Coronary artery (tissue), 2 donors: ENCODE results near the gene KPTN.

Experiments
- DNase-seq: peaks from one replicate; pipeline ENCODE4 v3.0.0-alpha.2; 2017; ENCODE audit warnings: low spot score
- H3K27ac ChIP-seq, 2 donors: fragments of 200-600 bp; sonication (generic); one replicate each; pipeline ENCODE4 v1.5.1; 2016 to 2019
- H3K4me3 ChIP-seq: fragments of 200-600 bp; sonication (generic); 2 replicates; pipeline ENCODE4 v1.5.1; 2016; ENCODE audit warnings: mild to moderate bottlenecking, moderate library complexity
- CTCF ChIP-seq: fragments of 200-600 bp; sonication (generic); IDR thresholded peaks from one replicate; pipeline ENCODE4 v1.5.1; 2019; ENCODE audit warnings: antibody characterized with exemption

Gene KPTN

GRCh38 chr19:47492137-47492533, 8.1 kb upstream of the KPTN start:
- DNase-seq, result no peak
- TF ChIP-seq CTCF, result no peak
- Histone ChIP-seq H3K4me3 (no peak overlapping the region), H3K27ac (no peak overlapping the region)

DNA sequence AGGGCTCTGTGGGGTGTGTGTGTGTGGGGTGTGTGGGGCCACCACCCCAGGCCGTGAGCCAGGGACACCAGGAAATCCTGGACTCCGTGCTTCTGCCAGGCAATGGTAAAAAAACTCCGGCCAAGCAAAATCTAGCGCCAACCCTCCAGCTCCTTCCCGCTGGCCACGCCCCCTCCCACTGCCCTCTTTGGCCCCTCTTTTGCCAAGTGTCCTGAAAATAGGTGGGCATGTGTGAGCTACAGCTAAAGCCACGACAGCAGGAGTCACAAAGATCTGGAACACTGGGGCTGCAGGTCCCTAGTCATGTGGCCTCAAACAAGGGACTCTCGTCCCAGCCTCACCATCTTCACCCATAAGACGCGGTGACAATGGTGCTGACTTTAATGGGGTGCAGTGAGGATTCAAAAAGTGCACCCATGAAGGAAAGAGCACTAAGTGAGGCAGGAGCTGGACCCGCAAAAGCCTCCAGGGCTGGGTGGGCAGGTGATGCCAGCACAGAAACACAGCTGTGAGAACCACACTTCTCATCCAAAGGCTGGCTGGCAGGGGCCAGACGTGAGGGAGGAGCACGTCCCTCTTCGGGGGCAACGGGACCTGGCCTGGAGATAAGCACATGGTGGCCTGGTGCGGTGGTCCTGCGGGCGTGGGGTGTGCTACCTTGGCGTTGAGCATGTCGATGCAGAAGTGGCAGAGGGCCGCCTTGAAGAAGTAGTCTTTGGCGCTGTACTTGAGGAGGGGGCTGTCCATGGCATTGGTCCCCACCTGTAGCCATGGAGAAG, 7.5 kb upstream of the KPTN start:
- no peak for DNase-seq
- TF ChIP-seq CTCF, result no peak
- no peak overlapping the region for H3K27ac ChIP-seq
- H3K4me3 ChIP-seq, result no peak overlapping the region

GRCh38 chr19:47490847-47491246, 6.8 kb upstream of the KPTN start:
- TF ChIP-seq CTCF, result no peak
- no peak for DNase-seq
- Histone ChIP-seq H3K4me3 (no peak overlapping the region), H3K27ac (no peak overlapping the region)

GRCh38 chr19:47490031-47490430, 6.0 kb upstream of the KPTN start:
- TF ChIP-seq CTCF, result no peak
- no peak for DNase-seq
- H3K4me3 ChIP-seq, result no peak overlapping the region
- H3K27ac ChIP-seq, result no peak overlapping the region

DNA sequence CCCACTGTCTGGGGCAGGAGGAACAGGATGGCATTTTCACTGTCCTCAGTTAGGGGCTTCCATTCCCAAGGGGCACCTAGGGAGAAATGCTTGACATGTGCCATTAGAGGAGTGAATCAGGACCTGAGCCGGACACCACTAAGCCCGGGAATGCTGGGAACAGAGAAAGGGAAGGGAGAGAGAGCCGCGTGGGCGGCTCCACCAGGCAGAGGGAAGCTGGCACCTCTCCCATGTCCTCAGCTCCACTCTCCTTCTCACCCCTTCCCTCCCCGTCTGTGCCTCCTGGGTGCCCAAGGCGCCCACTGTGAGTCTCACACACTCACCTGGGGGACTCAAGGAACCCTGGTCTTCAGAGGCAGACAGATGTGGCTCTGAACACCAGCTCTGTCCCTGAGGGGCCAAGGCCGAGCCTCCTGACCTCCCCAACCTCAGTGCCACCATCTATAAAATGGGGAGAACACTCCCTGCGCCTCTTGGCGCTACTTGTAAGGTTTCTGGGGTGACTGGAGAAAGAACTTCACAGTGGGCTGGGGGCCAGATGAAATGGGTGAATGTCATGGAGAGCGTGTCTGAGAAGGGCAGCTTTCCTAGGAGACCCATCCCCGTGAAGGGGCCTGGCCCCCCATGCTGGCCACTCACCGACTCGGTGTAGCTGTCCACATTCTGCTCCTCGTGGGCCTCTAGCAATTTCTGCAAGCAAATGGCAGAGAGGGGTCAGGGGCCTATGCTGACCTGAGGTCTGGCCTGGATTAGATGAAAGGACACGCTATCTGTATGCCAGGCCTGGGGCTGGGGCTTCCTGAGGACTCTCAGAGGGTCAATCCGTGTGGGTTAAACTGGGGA, 5.3 kb upstream of the KPTN start:
- H3K27ac ChIP-seq, result no peak overlapping the region
- no peak for TF ChIP-seq CTCF
- no peak for DNase-seq
- no peak overlapping the region for H3K4me3 ChIP-seq

GRCh38 chr19:47487551-47488515, 3.8 kb upstream of the KPTN start:
- H3K4me3 ChIP-seq, result no peak overlapping the region
- H3K27ac ChIP-seq, result no peak overlapping the region
- no peak for TF ChIP-seq CTCF
- no peak for DNase-seq
